ENCODE measurements around the gene DCC. TPM values are rescaled to one million over a fixed set of nuclear protein-coding genes. Genes with fewer than 3 reads are reported as not detected.

Gene DCC
- total RNA-seq, 4 donors from 2014 or later = 0.94 TPM; not detected in 3

GRCh38 chr18:53056064-53056463 is 716.1 kb downstream of the DCC start:
- H3K27ac ChIP-seq = no peak overlapping the region
- intact Hi-C loops (cut with DNase I) = no loop called here
- 71 to 75% methylated on average over 6 of the region's 6 CpGs for WGBS, 2 donors
- no peaks in the 10 kb centered on the region for H3K9me3 ChIP-seq
- no peak for DNase-seq
- H3K4me3 ChIP-seq (replicated peaks in 1 of 3) = no peak overlapping the region
- no peak for TF ChIP-seq POLR2A (IDR thresholded peaks at IDR 0.05)
- no peak for TF ChIP-seq CTCF (IDR thresholded peaks at IDR 0.05)
- H3K4me1 ChIP-seq = no peaks in the 10 kb centered on the region
- H3K27me3 ChIP-seq = no peaks in the 10 kb centered on the region
- H3K36me3 ChIP-seq = no peaks in the 10 kb centered on the region

GRCh38 chr18:53070788-53071187 is 730.8 kb downstream of the DCC start:
- intact Hi-C loops (cut with DNase I) = no loop called here
- WGBS, 2 donors = 40 to 55% methylated on average over 6 of the region's 6 CpGs
- Histone ChIP-seq H3K27ac (no peak overlapping the region), H3K4me1 (no peaks in the 10 kb centered on the region), H3K4me3 (replicated peaks in 1 of 3) (no peak overlapping the region), H3K36me3 (no peaks in the 10 kb centered on the region), H3K27me3 (no peaks in the 10 kb centered on the region), H3K9me3 (no peaks in the 10 kb centered on the region)
- DNase-seq = no peak
- no peak for TF ChIP-seq CTCF (IDR thresholded peaks at IDR 0.05)
- TF ChIP-seq POLR2A (IDR thresholded peaks at IDR 0.05) = no peak

- H3K27ac ChIP-seq = no peak overlapping the region
- 75 to 82% methylated on average over 2 of the region's 2 CpGs for WGBS, 2 donors
- no peaks in the 10 kb centered on the region for H3K36me3 ChIP-seq
- intact Hi-C loops (cut with DNase I) = no loop called here
- no peak overlapping the region for H3K4me3 ChIP-seq (replicated peaks in 1 of 3)
- no peaks in the 10 kb centered on the region for H3K4me1 ChIP-seq
- H3K27me3 ChIP-seq = no peaks in the 10 kb centered on the region
- DNase-seq = no peak
- no peaks in the 10 kb centered on the region for H3K9me3 ChIP-seq
- TF ChIP-seq POLR2A (IDR thresholded peaks at IDR 0.05) (no peak), CTCF (IDR thresholded peaks at IDR 0.05) (no peak)
Measured at GRCh38 chr18:53080687-53081086, 740.7 kb downstream of the DCC start.

- H3K4me1 ChIP-seq = no peaks in the 10 kb centered on the region
- DNase-seq = no peak
- H3K27ac ChIP-seq = no peak overlapping the region
- H3K27me3 ChIP-seq = no peaks in the 10 kb centered on the region
- TF ChIP-seq CTCF (IDR thresholded peaks at IDR 0.05) (no peak), POLR2A (IDR thresholded peaks at IDR 0.05) (no peak)
- WGBS, 2 donors = 74 to 77% methylated on average over 5 of the region's 5 CpGs
- H3K36me3 ChIP-seq = no peaks in the 10 kb centered on the region
- no peak overlapping the region for H3K4me3 ChIP-seq (replicated peaks in 1 of 3)
- intact Hi-C loops (cut with DNase I) = no loop called here
- no peaks in the 10 kb centered on the region for H3K9me3 ChIP-seq
Measured at GRCh38 chr18:53093636-53094035, 753.6 kb downstream of the DCC start.

GRCh38 chr18:53101536-53102105 is 761.6 kb downstream of the DCC start:
- no peaks in the 10 kb centered on the region for H3K27me3 ChIP-seq

More at GRCh38 chr18:53101536-53102105, 761.6 kb downstream of the DCC start:
- no peak overlapping the region for H3K4me3 ChIP-seq (replicated peaks in 1 of 3)
- no peaks in the 10 kb centered on the region for H3K36me3 ChIP-seq
- DNase-seq = no peak
- H3K9me3 ChIP-seq = no peaks in the 10 kb centered on the region
- H3K27ac ChIP-seq = no peak overlapping the region
- H3K4me1 ChIP-seq = no peaks in the 10 kb centered on the region
- no peak for TF ChIP-seq POLR2A (IDR thresholded peaks at IDR 0.05)
- TF ChIP-seq CTCF (IDR thresholded peaks at IDR 0.05) = no peak
- 64 to 75% methylated on average over 5 of the region's 5 CpGs for WGBS, 2 donors
- intact Hi-C loops (cut with DNase I) = no loop called here

All from thyroid gland (tissue), 4 donors.